ENCODE results near the gene USP37.

The USP37 gene

DNA sequence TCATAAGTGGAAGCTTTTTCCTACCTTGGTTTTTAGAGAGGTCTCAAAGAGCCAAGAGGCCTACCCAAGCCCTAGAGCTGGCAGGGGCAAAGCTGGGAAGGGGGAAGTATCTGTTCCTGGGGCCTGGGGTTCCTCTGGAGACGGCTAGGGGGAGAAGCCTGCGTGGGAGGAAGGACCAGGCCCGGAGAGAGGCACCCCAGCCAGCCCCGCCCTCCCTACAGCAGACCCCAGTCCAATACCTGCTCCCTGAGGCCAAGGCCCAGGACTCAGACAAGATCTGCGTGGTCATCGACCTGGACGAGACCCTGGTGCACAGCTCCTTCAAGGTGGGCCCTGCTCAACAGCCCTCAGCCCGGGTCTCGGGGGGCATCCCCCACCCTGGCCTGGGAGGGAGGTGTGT, 166.3 kb downstream of the USP37 start:
- DNase-seq (ENCODE audit: low read depth in 2 of 2) = no peak

DNA sequence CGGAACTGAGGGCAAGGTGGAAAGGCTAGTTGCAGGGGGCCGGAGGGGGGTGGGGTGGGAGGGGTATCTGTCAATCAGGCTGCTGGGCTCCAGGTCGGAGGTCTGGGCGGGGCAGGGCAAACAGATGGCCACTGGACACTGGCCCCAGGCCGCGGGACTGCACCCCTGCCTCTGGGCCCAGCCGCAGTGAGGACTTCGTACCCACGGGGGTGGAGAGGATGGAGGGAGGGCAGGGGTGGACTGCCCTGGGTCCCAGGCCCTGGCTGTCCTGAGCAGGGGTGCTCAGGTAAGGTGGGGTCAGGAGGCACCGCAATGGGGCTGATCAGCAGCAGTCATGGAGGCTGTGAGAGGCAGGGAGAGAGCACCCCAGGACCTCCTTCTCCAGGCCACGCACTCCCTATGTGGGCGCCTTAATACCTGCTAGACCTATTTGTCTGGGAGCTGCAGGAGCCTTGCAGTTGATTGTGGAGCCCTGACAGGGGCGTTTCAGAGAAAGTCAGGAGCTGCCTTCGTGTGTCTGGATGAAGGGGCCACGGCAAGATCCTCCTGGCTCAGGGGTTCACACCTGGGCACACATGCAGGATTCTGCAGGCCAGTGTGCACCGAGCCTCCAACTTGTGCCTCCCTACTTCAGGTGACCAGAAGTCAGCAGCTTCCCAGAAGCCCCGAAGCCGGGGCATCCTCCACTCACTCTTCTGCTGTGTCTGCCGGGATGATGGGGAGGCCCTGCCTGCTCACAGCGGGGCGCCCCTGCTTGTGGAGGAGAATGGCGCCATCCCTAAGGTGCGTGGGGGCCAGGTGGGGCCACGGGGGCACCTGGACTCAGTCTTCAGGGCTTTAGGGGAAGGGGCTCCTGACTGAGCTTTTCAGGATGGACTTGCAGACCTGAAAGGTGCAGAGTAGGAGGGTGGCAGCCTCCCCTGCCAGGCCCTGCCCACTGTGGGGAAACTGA, 166.9 kb downstream of the USP37 start:
- no peak for DNase-seq (ENCODE audit: low read depth in 2 of 2)

Data from fibroblast of skin of left quadriceps (primary cell).